Thymus (tissue), 11 donors: ENCODE measurements around the gene PDE6G. TPM values are rescaled to one million over a fixed set of nuclear protein-coding genes. Genes with fewer than 3 reads are reported as not detected.

ENCODE experiments used
- DNase-seq, 9 donors: peaks; one replicate each; pipeline ENCODE4 v3.0.0-alpha.2; 2013; ENCODE audit warnings: low spot score in 9 of 9, low read depth in 6 of 9, missing footprints in 1 of 9
- H3K27ac ChIP-seq, 2 donors: one replicate each; pipeline ENCODE4 v1.5.1; 2013; ENCODE audit warnings: control low read depth in 1 of 2, low read depth in 1 of 2, low read length in 1 of 2, mild to moderate bottlenecking in 1 of 2, moderate library complexity in 1 of 2
- H3K27me3 ChIP-seq, 2 donors: one replicate each; pipeline ENCODE4 v1.5.1; 2013; ENCODE audit warnings: low read length in 1 of 2; ENCODE audit not compliant: control insufficient read depth in 2 of 2, insufficient read depth in 1 of 2
- H3K36me3 ChIP-seq, 2 donors: one replicate each; pipeline ENCODE4 v1.5.1; 2013; ENCODE audit warnings: low read length in 1 of 2, mild to moderate bottlenecking in 1 of 2, moderate library complexity in 1 of 2; ENCODE audit not compliant: control insufficient read depth in 2 of 2, insufficient read depth in 2 of 2
- H3K4me1 ChIP-seq, 2 donors: one replicate each; pipeline ENCODE4 v1.5.1; 2013; ENCODE audit warnings: low read length in 2 of 2; ENCODE audit not compliant: control insufficient read depth in 2 of 2, insufficient read depth in 2 of 2
- H3K4me3 ChIP-seq, 2 donors: one replicate each; pipeline ENCODE4 v1.5.1; 2013; ENCODE audit warnings: low read length in 2 of 2, control low read depth in 1 of 2, mild to moderate bottlenecking in 1 of 2
- H3K9me3 ChIP-seq, 2 donors: one replicate each; pipeline ENCODE4 v1.5.1; 2013; ENCODE audit warnings: low read length in 1 of 2, mild to moderate bottlenecking in 1 of 2; ENCODE audit not compliant: control insufficient read depth in 2 of 2, insufficient read depth in 1 of 2
- WGBS: extraction: QIAGEN DNeasy Blood & Tissue Kit; methylation state at CpG from one replicate; pipeline ENCODE4 v1.1.7; 2013; 5-methylcytosine and 5-hydroxymethylcytosine counted together
- polyA plus RNA-seq: library from polyadenylated mRNA; stranded (reverse); fragments of 200-250 nt; gene quantifications from one replicate; pipeline ENCODE4 v1.2.3, GENCODE V29; 2013
- total RNA-seq: library from RNA; stranded (reverse); fragments of 120-200 nt; gene quantifications from one replicate; pipeline ENCODE4 v1.2.4, GENCODE V29; 2013
- donor health status: healthy.

The PDE6G gene
- total and polyA plus RNA-seq, 2 donors = 12.2 to 18.2 TPM

DNA sequence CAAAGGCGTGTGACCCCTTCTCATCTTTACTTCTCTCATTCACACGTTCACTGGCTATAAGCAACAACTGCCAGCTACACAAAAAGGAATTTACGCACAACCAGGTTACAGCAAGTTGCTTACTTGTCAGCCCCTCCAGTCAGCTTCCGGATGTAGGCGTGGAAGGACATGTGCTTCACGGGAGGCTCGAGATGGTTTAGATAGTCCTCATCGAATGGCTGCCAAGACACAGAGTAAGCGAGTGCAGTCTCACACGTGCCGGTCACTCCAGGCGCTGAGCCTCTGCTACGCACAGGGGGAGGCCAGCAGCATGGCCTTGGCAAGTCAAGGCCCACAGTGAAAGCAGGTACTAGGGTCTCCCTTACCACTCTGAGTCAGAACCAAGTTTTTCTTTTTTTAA is 47.7 kb downstream of the PDE6G start:
- H3K27me3 ChIP-seq = no peaks in the 10 kb centered on the region
- H3K9me3 ChIP-seq = no peaks in the 10 kb centered on the region
- H3K27ac ChIP-seq = no peak overlapping the region
- DNase-seq = no peak
- no peak overlapping the region for H3K4me3 ChIP-seq
- H3K36me3 ChIP-seq = peaks cover 80 to 81% of the 10 kb centered on the region in 2 donors
- H3K4me1 ChIP-seq = no peaks in the 10 kb centered on the region
- 97% methylated on average over 13 of the region's 13 CpGs for WGBS

DNA sequence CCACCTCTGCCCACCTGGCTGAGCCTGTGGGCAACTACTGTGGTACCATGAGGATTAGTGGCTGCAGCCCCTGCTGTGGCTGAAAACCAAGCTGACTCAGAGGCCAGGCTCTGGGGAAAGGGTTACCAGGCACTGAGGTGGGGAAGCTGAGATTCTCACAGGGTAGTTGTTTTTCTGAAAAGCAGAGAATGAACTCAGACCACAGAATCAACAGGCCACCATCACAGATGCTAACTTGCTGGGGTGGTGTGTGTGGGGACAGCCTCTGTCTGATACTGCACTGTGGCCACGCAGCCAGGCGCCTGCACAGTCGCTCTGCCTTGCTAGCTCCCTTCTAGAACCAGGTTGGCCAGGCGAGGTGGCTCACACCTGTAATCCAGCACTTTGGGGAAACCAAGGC is 48.3 kb downstream of the PDE6G start:
- WGBS = 99% methylated on average over 4 of the region's 4 CpGs
- H3K9me3 ChIP-seq = no peaks in the 10 kb centered on the region

DNA sequence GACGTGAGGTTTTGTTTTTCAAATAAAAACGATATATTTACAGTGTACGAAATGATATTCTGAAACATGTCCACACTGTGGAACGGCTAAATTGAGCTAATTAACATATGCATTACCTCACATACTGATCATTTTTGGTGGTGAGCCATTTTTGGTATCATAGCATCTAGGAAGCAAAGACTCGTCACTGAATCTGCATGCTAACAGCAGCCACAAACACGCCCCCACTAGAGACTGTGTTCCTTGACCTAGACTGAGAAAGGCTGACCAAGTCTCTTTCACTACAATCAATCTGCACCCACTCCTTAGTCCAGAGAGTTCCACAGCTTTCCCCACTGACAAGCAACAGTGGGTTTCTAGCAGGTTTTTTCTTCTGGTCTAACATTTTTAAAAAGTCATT is 48.9 kb downstream of the PDE6G start:
- H3K36me3 ChIP-seq = peaks cover 76 to 80% of the 10 kb centered on the region in 2 donors
- no peaks in the 10 kb centered on the region for H3K9me3 ChIP-seq
- H3K27ac ChIP-seq = no peak overlapping the region
- no peaks in the 10 kb centered on the region for H3K27me3 ChIP-seq
- WGBS = 97% methylated on average over 6 of the region's 6 CpGs
- H3K4me1 ChIP-seq = no peaks in the 10 kb centered on the region
- DNase-seq = no peak
- H3K4me3 ChIP-seq = no peak overlapping the region

More for the DNA sequence above, 48.3 kb downstream of the PDE6G start:
- Histone ChIP-seq H3K36me3 (peaks cover 79% of the 10 kb centered on the region in 2 donors), H3K4me1 (no peaks in the 10 kb centered on the region), H3K27me3 (no peaks in the 10 kb centered on the region), H3K4me3 (no peak overlapping the region), H3K27ac (no peak overlapping the region)
- no peak for DNase-seq

DNA sequence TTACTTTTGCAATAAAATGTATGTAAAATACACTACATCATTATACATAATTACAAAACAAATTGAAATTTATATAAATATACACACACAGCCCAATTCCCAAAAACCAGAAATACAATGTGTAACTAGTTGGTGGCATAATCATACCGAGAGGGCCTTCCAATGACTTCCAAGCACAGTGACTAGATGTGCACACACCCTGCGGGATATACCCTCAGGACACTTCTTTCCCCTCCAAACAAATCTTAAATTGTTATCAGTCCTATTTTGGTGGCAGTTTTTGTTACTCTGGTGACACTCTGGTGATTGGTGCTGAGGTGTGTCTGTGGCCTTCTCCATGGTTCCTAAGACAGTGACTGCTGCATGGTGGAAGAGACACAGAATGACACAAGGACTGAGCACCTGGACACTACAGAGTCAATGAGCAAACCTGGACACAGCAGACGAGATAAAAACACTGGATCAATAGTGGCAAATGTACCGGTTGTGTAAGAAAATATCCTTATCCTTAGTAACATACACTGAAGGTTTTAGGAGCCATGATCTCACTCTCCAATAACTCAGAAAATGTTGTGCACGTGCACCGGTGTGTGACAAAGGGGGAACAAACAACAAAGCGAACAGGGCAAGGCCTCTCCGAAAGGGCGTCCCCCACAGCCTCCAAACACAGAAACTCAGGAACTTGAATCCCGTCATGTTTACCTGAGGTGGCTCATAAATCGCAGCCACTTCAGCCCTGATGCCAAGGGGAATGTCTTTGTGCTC is 52.3 kb downstream of the PDE6G start:
- H3K9me3 ChIP-seq = no peaks in the 10 kb centered on the region
- no peak overlapping the region for H3K4me3 ChIP-seq
- WGBS = 95% methylated on average over 11 of the region's 11 CpGs
- H3K4me1 ChIP-seq = no peaks in the 10 kb centered on the region
- H3K27ac ChIP-seq = no peak overlapping the region
- DNase-seq = no peak
- peaks cover 69 to 81% of the 10 kb centered on the region in 2 donors for H3K36me3 ChIP-seq
- no peaks in the 10 kb centered on the region for H3K27me3 ChIP-seq

DNA sequence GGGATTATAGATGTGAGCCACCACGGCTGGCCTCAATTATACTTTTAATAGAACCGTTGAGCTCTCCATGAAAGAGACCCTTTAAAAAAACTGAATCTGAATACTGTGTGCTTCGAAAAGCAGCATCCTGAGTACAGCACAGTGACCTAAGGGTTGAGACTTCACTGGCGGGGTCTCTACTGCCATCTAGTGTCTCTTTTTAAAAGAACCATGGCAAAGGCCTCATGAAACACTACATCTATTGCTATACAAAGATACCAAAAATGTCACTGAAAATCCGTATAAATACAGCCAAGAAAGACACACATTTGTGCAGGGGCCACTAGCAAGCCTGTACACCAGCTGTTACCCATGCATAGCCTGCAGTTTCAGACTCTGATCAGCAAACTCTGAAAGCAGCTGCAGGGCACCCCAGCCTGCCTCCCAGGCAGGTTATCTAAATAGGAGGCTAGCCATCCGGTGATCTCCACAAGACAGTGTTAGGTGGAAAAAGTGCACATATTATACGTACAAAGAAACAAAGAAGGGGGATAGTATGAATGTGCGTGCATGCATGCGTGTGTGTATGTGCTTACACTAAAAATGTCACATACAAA is 54.7 kb downstream of the PDE6G start:
- Histone ChIP-seq H3K9me3 (no peaks in the 10 kb centered on the region), H3K27me3 (no peaks in the 10 kb centered on the region), H3K36me3 (peaks cover 63 to 79% of the 10 kb centered on the region in 2 donors), H3K4me1 (no peaks in the 10 kb centered on the region), H3K27ac (no peak overlapping the region), H3K4me3 (no peak overlapping the region)
- DNase-seq = peak in 8 of 9 donors; percentile 18 to 78 (median 54)
- WGBS = 55% methylated on average over 9 of the region's 9 CpGs

Other genes with a start within 250 kb of the PDE6G start
- gene ACTG1, start 143.7 kb downstream of the PDE6G start, total RNA-seq = 1,837 TPM
- 2,739 TPM for gene ACTG1, start 143.7 kb downstream of the PDE6G start, polyA plus RNA-seq
- 0.47 TPM for gene FSCN2, start 128.2 kb downstream of the PDE6G start, total RNA-seq
- 0.87 TPM for gene FSCN2, start 128.2 kb downstream of the PDE6G start, polyA plus RNA-seq
- gene FAAP100, start 104.2 kb downstream of the PDE6G start, total RNA-seq = 8.8 TPM
- gene FAAP100, start 104.2 kb downstream of the PDE6G start, polyA plus RNA-seq = 43.9 TPM
- 26.1 TPM for gene NPLOC4, start 19.4 kb downstream of the PDE6G start, total RNA-seq
- 43.3 TPM for gene NPLOC4, start 19.4 kb downstream of the PDE6G start, polyA plus RNA-seq
- 0.47 TPM for gene TSPAN10, start 19.3 kb downstream of the PDE6G start, total RNA-seq
- 1.8 TPM for gene TSPAN10, start 19.3 kb downstream of the PDE6G start, polyA plus RNA-seq
- gene OXLD1, start 10.1 kb upstream of the PDE6G start, total RNA-seq = 60.9 TPM
- 83.0 TPM for gene OXLD1, start 10.1 kb upstream of the PDE6G start, polyA plus RNA-seq
- gene CCDC137, start 10.2 kb upstream of the PDE6G start, total RNA-seq = 14.4 TPM
- 42.5 TPM for gene CCDC137, start 10.2 kb upstream of the PDE6G start, polyA plus RNA-seq
- 23.0 TPM for gene ARL16, start 27.3 kb upstream of the PDE6G start, total RNA-seq
- 129 TPM for gene ARL16, start 27.3 kb upstream of the PDE6G start, polyA plus RNA-seq
- gene HGS, start 27.5 kb upstream of the PDE6G start, total RNA-seq = 39.0 TPM
- gene HGS, start 27.5 kb upstream of the PDE6G start, polyA plus RNA-seq = 157 TPM
- gene MRPL12, start 46.8 kb upstream of the PDE6G start, total RNA-seq = 21.6 TPM
- gene MRPL12, start 46.8 kb upstream of the PDE6G start, polyA plus RNA-seq = 59.7 TPM
- 8.3 TPM for gene SLC25A10, start 55.7 kb upstream of the PDE6G start, total RNA-seq
- 11.9 TPM for gene SLC25A10, start 55.7 kb upstream of the PDE6G start, polyA plus RNA-seq
- 0.05 TPM for gene GCGR, start 147.6 kb upstream of the PDE6G start, total RNA-seq
- 0.80 TPM for gene GCGR, start 147.6 kb upstream of the PDE6G start, polyA plus RNA-seq
- gene MCRIP1, start 176.7 kb upstream of the PDE6G start, total RNA-seq = 96.2 TPM
- 120 TPM for gene MCRIP1, start 176.7 kb upstream of the PDE6G start, polyA plus RNA-seq
- 0.28 TPM for gene PPP1R27, start 178.5 kb upstream of the PDE6G start, total RNA-seq
- 0.94 TPM for gene PPP1R27, start 178.5 kb upstream of the PDE6G start, polyA plus RNA-seq
- 210 TPM for gene P4HB, start 204.0 kb upstream of the PDE6G start, total RNA-seq
- 219 TPM for gene P4HB, start 204.0 kb upstream of the PDE6G start, polyA plus RNA-seq
- gene ARHGDIA, start 214.8 kb upstream of the PDE6G start, total RNA-seq = 106 TPM
- 189 TPM for gene ARHGDIA, start 214.8 kb upstream of the PDE6G start, polyA plus RNA-seq
- gene ALYREF, start 235.0 kb upstream of the PDE6G start, total RNA-seq = 168 TPM
- 42.9 TPM for gene ALYREF, start 235.0 kb upstream of the PDE6G start, polyA plus RNA-seq
- gene ANAPC11, start 235.2 kb upstream of the PDE6G start, total RNA-seq = 108 TPM
- gene ANAPC11, start 235.2 kb upstream of the PDE6G start, polyA plus RNA-seq = 127 TPM
- gene NPB, start 245.7 kb upstream of the PDE6G start, total RNA-seq = 1.7 TPM
- gene NPB, start 245.7 kb upstream of the PDE6G start, polyA plus RNA-seq = 3.5 TPM